Erythroblast (primary cell): Measurements from ENCODE around the gene RPH3AL.

ENCODE experiments used
- GATA1 ChIP-seq: IDR thresholded peaks from 2 replicates; pipeline ENCODE4 v1.6.1; 2011; ENCODE audit warnings: low read depth, mild to moderate bottlenecking, control low read depth, low read length, moderate library complexity
- POLR2A ChIP-seq: IDR thresholded peaks from 2 replicates; pipeline ENCODE4 v1.6.1; 2011; ENCODE audit warnings: mild to moderate bottlenecking, low read length

GRCh38 chr17:193426-193810, 159.2 kb downstream of the RPH3AL start:
- TF ChIP-seq POLR2A (no peak), GATA1 (no peak)
